Umbilical cord (tissue), 2 donors: Measurements from ENCODE around the gene NRN1L. TPM values are rescaled to one million over a fixed set of nuclear protein-coding genes. Genes with fewer than 3 reads are reported as not detected.
"Not testable (repeated sequence)": the region's sequence is repeated elsewhere in the genome, so short reads cannot be mapped to it uniquely, and the experiment has no call there.

Experiments
- DNase-seq: peaks from one replicate; pipeline ENCODE4 v3.0.0-alpha.2; 2015; ENCODE audit warnings: low spot score
- total RNA-seq: library from RNA; depleted of rRNA; stranded (reverse); fragments of >200 nt; gene quantifications from one replicate; pipeline ENCODE4 v1.2.3, GENCODE V29; 2014; ENCODE audit warnings: low replicate concordance; ENCODE audit not compliant: insufficient read depth

NRN1L gene
- total RNA-seq, result not detected

GRCh38 chr16:67884684-67885083 is at the start of gene NRN1L:
TSS of gene NRN1L (plus strand) at chr16:67884885. CDS start at chr16:67884904, 19 bp downstream.
- DNase-seq, result peak; percentile 91

GRCh38 chr16:67837190-67837589 is 47.5 kb upstream of the NRN1L start:
- not testable (repeated sequence) for DNase-seq

- DNase-seq, result no peak
Measured at GRCh38 chr16:67837811-67838210, 46.9 kb upstream of the NRN1L start.

- DNase-seq, result no peak
Measured at GRCh38 chr16:67841198-67841815, 43.4 kb upstream of the NRN1L start.

- peak; percentile 99 for DNase-seq
Measured at GRCh38 chr16:67841816-67842508, 42.7 kb upstream of the NRN1L start, which contains the start of gene THAP11. TSS of gene THAP11 (plus strand) at chr16:67842320. CDS start at chr16:67842555, 235 bp downstream.

- DNase-seq, result peak; percentile 50
Measured at GRCh38 chr16:67842509-67843342, 42.0 kb upstream of the NRN1L start.

- DNase-seq, result no peak
Measured at GRCh38 chr16:67843343-67843765, 41.3 kb upstream of the NRN1L start.

GRCh38 chr16:67844497-67844896 is 40.2 kb upstream of the NRN1L start:
- no peak for DNase-seq

- DNase-seq, result no peak
Measured at GRCh38 chr16:67845291-67846062, 39.2 kb upstream of the NRN1L start.

GRCh38 chr16:67846063-67846319 is 38.7 kb upstream of the NRN1L start:
- DNase-seq, result no peak

GRCh38 chr16:67846320-67847063 is 38.2 kb upstream of the NRN1L start, which contains the start of gene NUTF2:
TSS of gene NUTF2 (plus strand) at chr16:67846933. CDS start at chr16:67865131, 18,198 bp downstream.
- peak; percentile 99 for DNase-seq

GRCh38 chr16:67847064-67847861 is 37.4 kb upstream of the NRN1L start, which contains the start of gene CENPT:
TSS of gene CENPT (minus strand) at chr16:67847693. CDS start at chr16:67833859, 13,834 bp downstream.
- peak; percentile 77 for DNase-seq

GRCh38 chr16:67848118-67848517 is 36.6 kb upstream of the NRN1L start:
- no peak for DNase-seq

- DNase-seq, result no peak
Measured at GRCh38 chr16:67853670-67854069, 31.0 kb upstream of the NRN1L start.

- no peak for DNase-seq
Measured at GRCh38 chr16:67855789-67856188, 28.9 kb upstream of the NRN1L start.

- no peak for DNase-seq
Measured at GRCh38 chr16:67856927-67857546, 27.6 kb upstream of the NRN1L start.

GRCh38 chr16:67857547-67858233 is 27.0 kb upstream of the NRN1L start:
- peak; percentile 80 for DNase-seq

- no peak for DNase-seq
Measured at GRCh38 chr16:67858500-67858899, 26.2 kb upstream of the NRN1L start.
